SK-N-SH treated with all-trans-retinoic acid at 6 μM for 48 hours (cell line): ENCODE measurements around the gene FMN1.

ENCODE experiments used
- ATAC-seq: fragments of 200-7000 bp; cut with Tn5 transposase; 3 replicates; pipeline ENCODE4 v1.9.1; 2020; ENCODE audit warnings: mild to moderate bottlenecking, moderate library complexity
- ARNTL ChIP-seq: fragments of 450-650 bp; formaldehyde crosslinking; IDR thresholded peaks from 2 replicates; pipeline ENCODE4 v1.5.0; 2020; ENCODE audit warnings: low read depth, mild to moderate bottlenecking, moderate library complexity, borderline replicate concordance
- BACH2 ChIP-seq: fragments of 250-450 bp; sonication (Bioruptor Pico); IDR thresholded peaks from 2 replicates; pipeline ENCODE4 v1.9.0; 2021; ENCODE audit warnings: mild to moderate bottlenecking, borderline replicate concordance
- CSDC2 ChIP-seq: fragments of 250-450 bp; sonication (Bioruptor Pico); IDR thresholded peaks from 2 replicates; pipeline ENCODE4 v1.5.0; 2020; ENCODE audit warnings: mild to moderate bottlenecking, moderate library complexity
- ESRRG ChIP-seq: fragments of 250-450 bp; sonication (Bioruptor Pico); IDR thresholded peaks from 2 replicates; pipeline ENCODE4 v1.6.1; 2021; ENCODE audit warnings: mild to moderate bottlenecking
- GLIS3 ChIP-seq: fragments of 250-450 bp; sonication (Bioruptor Pico); IDR thresholded peaks from 2 replicates; pipeline ENCODE4 v1.5.0; 2020; ENCODE audit warnings: mild to moderate bottlenecking, moderate library complexity
- ISL1 ChIP-seq: fragments of 250-450 bp; sonication (Bioruptor Pico); IDR thresholded peaks from 2 replicates; pipeline ENCODE4 v2.1.2; 2022; ENCODE audit warnings: mild to moderate bottlenecking, moderate library complexity
- PPARA ChIP-seq: fragments of 250-450 bp; sonication (Bioruptor Pico); IDR thresholded peaks from 2 replicates; pipeline ENCODE4 v1.5.0; 2020; ENCODE audit warnings: mild to moderate bottlenecking, borderline replicate concordance
- RARB ChIP-seq: fragments of 250-450 bp; sonication (Bioruptor Pico); IDR thresholded peaks from 2 replicates; pipeline ENCODE4 v1.8.0; 2021; ENCODE audit warnings: mild to moderate bottlenecking, moderate library complexity
- SNAI2 ChIP-seq: fragments of 250-450 bp; sonication (Bioruptor Pico); IDR thresholded peaks from 2 replicates; pipeline ENCODE4 v1.5.0; 2020; ENCODE audit warnings: mild to moderate bottlenecking, moderate library complexity
- TCF4 ChIP-seq: fragments of 250-450 bp; sonication (Bioruptor Pico); IDR thresholded peaks from 2 replicates; pipeline ENCODE4 v1.8.0; 2021; ENCODE audit warnings: mild to moderate bottlenecking, moderate library complexity, borderline replicate concordance
- TOX ChIP-seq: fragments of 250-450 bp; sonication (Bioruptor Pico); IDR thresholded peaks from 2 replicates; pipeline ENCODE4 v1.8.0; 2021; ENCODE audit warnings: mild to moderate bottlenecking, moderate library complexity, borderline replicate concordance
- ZC3H10 ChIP-seq: fragments of 250-450 bp; sonication (Bioruptor Pico); IDR thresholded peaks from 2 replicates; pipeline ENCODE4 v1.5.1; 2021; ENCODE audit warnings: mild to moderate bottlenecking, moderate library complexity
- ZFP3 ChIP-seq: fragments of 250-450 bp; sonication (Bioruptor Pico); IDR thresholded peaks from 2 replicates; pipeline ENCODE4 v1.5.0; 2020; ENCODE audit warnings: mild to moderate bottlenecking, moderate library complexity
- ZFP30 ChIP-seq: fragments of 450-650 bp; formaldehyde crosslinking; IDR thresholded peaks from 2 replicates; pipeline ENCODE4 v1.5.0; 2022; ENCODE audit warnings: mild to moderate bottlenecking, moderate library complexity
- ZNF565 ChIP-seq: fragments of 450-650 bp; formaldehyde crosslinking; conservative IDR thresholded peaks from 2 replicates; pipeline ENCODE4 v1.5.0; 2020; ENCODE audit warnings: low read depth, mild to moderate bottlenecking, moderate library complexity
- ZNF70 ChIP-seq: fragments of 450-650 bp; formaldehyde crosslinking; IDR thresholded peaks from 2 replicates; pipeline ENCODE4 v1.5.0; 2020; ENCODE audit warnings: mild to moderate bottlenecking, moderate library complexity
- ZNF8 ChIP-seq: fragments of 450-650 bp; formaldehyde crosslinking; IDR thresholded peaks from 2 replicates; pipeline ENCODE4 v1.5.0; 2020; ENCODE audit warnings: mild to moderate bottlenecking, moderate library complexity
- TF ChIP-seq, protein P1 (sequence below): fragments of 250-450 bp; sonication (Bioruptor Pico); IDR thresholded peaks from 2 replicates; pipeline ENCODE4 v1.8.0; 2021; ENCODE audit warnings: low read depth, mild to moderate bottlenecking, moderate library complexity, borderline replicate concordance
- TF ChIP-seq, protein P2 (sequence below): fragments of 250-450 bp; sonication (Bioruptor Pico); IDR thresholded peaks from 2 replicates; pipeline ENCODE4 v1.5.1; 2021; ENCODE audit warnings: mild to moderate bottlenecking, moderate library complexity
- TF ChIP-seq, protein P3 (sequence below): fragments of 250-450 bp; sonication (Bioruptor Pico); IDR thresholded peaks from 2 replicates; pipeline ENCODE4 v1.8.0; 2020; ENCODE audit warnings: mild to moderate bottlenecking, moderate library complexity, borderline replicate concordance
- TF ChIP-seq, protein P4 (sequence below): fragments of 250-450 bp; sonication (Bioruptor Pico); IDR thresholded peaks from 2 replicates; pipeline ENCODE4 v1.5.1; 2020; ENCODE audit warnings: low read depth, mild to moderate bottlenecking, moderate library complexity

The FMN1 gene

DNA sequence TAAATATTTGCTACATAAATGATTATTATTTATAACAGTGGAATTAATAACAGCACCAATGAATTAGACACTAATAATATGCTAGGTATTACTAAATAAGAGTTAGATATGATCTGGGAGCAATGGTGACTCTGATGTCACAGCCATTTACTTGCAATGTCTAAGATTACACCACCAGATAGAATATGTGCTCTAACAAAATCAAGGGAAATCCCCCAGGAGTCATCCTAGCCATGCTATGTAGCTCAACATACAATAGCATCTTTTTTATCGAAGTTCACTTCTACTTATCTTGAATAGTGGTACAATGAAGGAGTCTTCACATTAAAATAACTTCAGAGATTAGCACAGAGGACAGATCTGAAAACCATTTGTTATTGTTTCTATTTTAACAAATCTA is 154.0 kb downstream of the FMN1 start:
- TF ChIP-seq PPARA (CRISPR knock-in tag): no peak
- TF ChIP-seq, protein P1, sequence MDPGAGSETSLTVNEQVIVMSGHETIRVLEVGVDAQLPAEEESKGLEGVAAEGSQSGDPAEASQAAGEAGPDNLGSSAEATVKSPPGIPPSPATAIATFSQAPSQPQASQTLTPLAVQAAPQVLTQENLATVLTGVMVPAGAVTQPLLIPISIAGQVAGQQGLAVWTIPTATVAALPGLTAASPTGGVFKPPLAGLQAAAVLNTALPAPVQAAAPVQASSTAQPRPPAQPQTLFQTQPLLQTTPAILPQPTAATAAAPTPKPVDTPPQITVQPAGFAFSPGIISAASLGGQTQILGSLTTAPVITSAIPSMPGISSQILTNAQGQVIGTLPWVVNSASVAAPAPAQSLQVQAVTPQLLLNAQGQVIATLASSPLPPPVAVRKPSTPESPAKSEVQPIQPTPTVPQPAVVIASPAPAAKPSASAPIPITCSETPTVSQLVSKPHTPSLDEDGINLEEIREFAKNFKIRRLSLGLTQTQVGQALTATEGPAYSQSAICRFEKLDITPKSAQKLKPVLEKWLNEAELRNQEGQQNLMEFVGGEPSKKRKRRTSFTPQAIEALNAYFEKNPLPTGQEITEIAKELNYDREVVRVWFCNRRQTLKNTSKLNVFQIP (CRISPR knock-in tag): no peak
- TF ChIP-seq, protein P2, sequence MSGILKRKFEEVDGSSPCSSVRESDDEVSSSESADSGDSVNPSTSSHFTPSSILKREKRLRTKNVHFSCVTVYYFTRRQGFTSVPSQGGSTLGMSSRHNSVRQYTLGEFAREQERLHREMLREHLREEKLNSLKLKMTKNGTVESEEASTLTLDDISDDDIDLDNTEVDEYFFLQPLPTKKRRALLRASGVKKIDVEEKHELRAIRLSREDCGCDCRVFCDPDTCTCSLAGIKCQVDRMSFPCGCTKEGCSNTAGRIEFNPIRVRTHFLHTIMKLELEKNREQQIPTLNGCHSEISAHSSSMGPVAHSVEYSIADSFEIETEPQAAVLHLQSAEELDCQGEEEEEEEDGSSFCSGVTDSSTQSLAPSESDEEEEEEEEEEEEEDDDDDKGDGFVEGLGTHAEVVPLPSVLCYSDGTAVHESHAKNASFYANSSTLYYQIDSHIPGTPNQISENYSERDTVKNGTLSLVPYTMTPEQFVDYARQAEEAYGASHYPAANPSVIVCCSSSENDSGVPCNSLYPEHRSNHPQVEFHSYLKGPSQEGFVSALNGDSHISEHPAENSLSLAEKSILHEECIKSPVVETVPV (CRISPR knock-in tag): no peak
- no peak for TF ChIP-seq ZC3H10 (CRISPR knock-in tag)
- no peak for TF ChIP-seq ZNF70 (CRISPR knock-in tag)
- no peak for TF ChIP-seq ZNF8
- TF ChIP-seq ZFP30 (CRISPR knock-in tag): no peak
- no peak for TF ChIP-seq SNAI2
- TF ChIP-seq BACH2 (CRISPR knock-in tag): no peak
- ATAC-seq: no peak

DNA sequence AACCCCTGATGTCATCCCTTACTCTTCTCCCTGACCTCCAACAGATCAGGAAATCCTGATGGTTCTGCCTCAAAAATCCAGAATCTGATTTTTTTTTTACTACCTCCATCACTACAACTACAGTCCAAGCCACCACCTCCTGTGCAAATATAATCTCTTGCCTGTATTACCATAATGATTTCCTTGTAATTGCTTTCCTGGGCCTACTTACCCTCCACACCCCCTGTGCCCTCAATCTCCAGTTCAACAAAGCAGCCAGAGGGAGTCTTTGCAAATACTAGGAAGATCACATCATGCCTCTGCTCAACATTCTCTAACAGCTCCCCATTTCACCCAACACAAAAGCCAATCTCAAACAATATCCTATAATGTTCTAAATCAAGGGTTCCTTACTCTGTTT is 159.9 kb downstream of the FMN1 start:
- ATAC-seq: no peak
- TF ChIP-seq ZFP3 (CRISPR knock-in tag) (no peak), CSDC2 (CRISPR knock-in tag) (no peak), ZNF8 (no peak), ZC3H10 (CRISPR knock-in tag) (no peak), ZNF70 (CRISPR knock-in tag) (no peak), TOX (CRISPR knock-in tag) (no peak)

DNA sequence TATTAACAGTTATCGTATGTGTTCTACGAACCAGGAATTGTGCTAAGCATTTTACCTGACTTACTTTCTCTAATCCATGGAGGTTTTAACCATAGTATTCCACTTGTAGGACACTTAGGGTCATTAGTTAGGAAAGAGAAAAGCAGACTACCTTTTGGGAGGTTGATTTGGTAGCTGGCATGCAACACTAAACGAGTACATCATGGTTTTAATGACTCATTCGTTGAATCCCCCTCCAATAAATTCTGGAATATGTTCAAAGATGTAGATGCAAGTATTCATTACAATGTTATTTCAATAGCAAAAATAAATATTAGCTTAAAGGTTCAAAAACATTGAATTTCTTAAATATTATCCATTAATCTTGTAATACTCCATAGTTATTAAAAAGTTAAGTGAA is 162.5 kb downstream of the FMN1 start:
- ATAC-seq: no peak
- TF ChIP-seq TCF4 (CRISPR knock-in tag) (no peak), ZNF565 (CRISPR knock-in tag) (no peak), ESRRG (CRISPR knock-in tag) (no peak), GLIS3 (CRISPR knock-in tag) (no peak), ZFP3 (CRISPR knock-in tag) (no peak), ZC3H10 (CRISPR knock-in tag) (no peak), ZNF8 (no peak), RARB (CRISPR knock-in tag) (no peak), ZNF70 (CRISPR knock-in tag) (no peak), ISL1 (CRISPR knock-in tag) (no peak), CSDC2 (CRISPR knock-in tag) (no peak), ARNTL (no peak), SNAI2 (no peak)
- TF ChIP-seq, protein P3, sequence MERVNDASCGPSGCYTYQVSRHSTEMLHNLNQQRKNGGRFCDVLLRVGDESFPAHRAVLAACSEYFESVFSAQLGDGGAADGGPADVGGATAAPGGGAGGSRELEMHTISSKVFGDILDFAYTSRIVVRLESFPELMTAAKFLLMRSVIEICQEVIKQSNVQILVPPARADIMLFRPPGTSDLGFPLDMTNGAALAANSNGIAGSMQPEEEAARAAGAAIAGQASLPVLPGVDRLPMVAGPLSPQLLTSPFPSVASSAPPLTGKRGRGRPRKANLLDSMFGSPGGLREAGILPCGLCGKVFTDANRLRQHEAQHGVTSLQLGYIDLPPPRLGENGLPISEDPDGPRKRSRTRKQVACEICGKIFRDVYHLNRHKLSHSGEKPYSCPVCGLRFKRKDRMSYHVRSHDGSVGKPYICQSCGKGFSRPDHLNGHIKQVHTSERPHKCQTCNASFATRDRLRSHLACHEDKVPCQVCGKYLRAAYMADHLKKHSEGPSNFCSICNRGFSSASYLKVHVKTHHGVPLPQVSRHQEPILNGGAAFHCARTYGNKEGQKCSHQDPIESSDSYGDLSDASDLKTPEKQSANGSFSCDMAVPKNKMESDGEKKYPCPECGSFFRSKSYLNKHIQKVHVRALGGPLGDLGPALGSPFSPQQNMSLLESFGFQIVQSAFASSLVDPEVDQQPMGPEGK (CRISPR knock-in tag): no peak
- TF ChIP-seq, protein P4, sequence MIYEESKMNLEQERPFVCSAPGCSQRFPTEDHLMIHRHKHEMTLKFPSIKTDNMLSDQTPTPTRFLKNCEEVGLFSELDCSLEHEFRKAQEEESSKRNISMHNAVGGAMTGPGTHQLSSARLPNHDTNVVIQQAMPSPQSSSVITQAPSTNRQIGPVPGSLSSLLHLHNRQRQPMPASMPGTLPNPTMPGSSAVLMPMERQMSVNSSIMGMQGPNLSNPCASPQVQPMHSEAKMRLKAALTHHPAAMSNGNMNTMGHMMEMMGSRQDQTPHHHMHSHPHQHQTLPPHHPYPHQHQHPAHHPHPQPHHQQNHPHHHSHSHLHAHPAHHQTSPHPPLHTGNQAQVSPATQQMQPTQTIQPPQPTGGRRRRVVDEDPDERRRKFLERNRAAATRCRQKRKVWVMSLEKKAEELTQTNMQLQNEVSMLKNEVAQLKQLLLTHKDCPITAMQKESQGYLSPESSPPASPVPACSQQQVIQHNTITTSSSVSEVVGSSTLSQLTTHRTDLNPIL: no peak
- TF ChIP-seq, protein P1 (CRISPR knock-in tag): no peak
- TF ChIP-seq, protein P2 (CRISPR knock-in tag): no peak
